GM21381 (cell line): ENCODE data around the gene R3HDML.

Experiments used
- ATAC-seq: cut with Tn5 transposase; IDR thresholded peaks from one replicate; pipeline ENCODE4 v1.9.1; 2021; ENCODE audit warnings: mild to moderate bottlenecking, moderate library complexity; ENCODE audit not compliant: unreplicated experiment

The R3HDML gene

DNA sequence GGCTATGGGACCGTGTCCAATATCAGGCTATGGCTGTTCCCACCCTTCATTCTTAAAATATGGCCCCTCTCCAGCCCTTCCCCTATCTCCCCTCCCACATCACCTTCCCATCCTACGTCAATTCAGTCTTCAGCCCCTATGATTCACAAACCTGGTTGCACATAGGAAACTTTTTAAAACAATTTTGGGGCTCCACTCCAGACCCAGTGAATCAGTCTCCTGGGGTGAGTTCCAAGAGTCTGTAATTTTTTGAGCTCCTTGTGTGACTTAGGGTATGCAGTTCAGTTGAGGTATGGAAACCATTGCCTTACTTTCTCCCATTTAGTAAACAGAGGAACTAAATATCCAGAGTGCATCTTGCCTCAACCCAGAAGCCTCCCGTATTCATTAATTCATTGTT is 24.2 kb downstream of the R3HDML start:
- ATAC-seq: no peak

DNA sequence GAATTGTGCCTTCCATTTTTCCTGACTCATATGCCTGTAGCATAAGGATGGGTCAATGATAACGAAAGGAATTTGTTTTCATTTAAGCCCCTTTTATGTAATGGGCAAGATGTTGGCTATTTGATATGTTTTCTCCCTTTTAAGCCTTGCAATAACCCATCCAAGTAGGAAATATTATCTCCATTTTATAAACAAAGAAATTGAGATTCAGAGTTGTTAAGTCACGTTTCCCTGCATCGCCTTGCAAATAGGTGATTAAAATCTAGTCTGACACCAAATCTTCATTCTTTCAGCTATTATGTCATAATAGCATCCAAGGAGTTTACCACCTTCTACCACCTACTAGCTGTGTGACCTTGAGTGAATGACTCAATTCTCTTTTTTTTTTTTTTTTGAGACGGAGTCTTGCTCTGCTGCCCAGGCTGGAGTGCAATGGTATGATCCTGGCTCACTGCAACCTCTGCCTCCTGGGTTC is 25.7 kb downstream of the R3HDML start:
- ATAC-seq: no peak

DNA sequence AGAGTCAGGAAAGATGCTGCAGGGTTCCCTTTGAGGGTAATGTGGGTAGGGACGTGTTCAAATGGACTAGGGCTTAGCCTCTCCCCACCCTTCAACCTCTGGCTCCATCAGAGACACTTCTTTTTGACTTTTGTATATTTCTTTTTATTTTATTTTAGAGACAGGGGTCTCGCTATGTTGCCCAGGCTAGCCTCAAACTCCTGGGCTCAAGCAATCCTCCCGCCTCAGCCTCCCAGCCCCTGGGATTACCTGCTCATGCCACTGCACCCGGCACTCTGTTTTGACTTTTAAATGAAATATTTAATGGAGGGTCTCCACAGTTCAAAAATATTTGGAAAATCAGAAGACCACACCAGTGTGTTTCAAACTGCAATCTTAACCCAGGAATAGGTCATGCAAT is 27.2 kb downstream of the R3HDML start:
- ATAC-seq: no peak

DNA sequence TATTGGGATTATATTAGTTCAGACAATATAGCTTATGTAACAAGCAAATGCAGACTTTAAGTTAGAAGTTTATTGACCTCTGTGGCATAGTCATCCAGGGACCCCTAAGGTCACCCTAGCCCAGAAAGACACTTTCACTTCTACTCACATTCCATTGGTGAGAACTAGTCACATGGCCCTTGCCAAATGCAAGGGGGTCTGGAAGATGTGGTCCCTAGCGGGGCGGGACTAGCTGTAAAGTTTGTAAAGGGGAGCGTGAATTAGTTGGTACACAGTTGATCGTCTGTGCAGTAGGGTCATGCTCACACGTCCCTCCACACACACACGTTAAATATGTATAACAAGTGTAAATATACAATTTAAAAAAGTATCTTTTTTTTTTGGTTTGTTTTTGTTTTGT is 27.9 kb downstream of the R3HDML start:
- no peak for ATAC-seq

GRCh38 chr20:44367746-44368145 is 30.9 kb downstream of the R3HDML start:
- ATAC-seq: no peak

DNA sequence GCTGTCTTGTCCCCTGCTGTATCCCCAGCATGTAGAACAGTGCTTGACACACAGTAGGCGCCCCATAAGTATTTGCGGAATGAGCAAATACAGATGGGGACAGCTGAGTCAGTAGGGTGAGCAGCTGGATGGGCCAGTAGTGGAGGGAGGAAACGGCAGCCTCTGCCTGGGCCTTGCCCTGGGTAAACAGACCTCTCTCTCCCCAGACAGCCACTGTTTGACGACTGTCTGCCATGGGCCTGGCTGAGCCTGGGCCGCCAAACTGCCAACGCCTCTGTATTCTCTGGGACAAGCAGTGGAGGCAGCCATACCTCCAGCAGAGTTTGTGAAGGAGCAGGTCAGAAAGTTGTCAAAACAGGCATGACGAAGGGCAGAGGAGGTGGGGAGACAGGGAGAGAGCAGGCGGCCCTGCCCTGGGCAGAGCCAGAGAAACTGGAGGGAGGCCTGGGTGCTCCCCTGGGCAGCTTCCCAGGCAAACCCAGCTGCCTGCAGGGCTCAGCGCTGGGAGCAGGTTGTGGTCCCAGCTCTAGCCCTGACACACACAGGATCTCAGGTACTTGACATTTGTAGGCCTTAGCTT is 33.9 kb downstream of the R3HDML start:
- no peak for ATAC-seq

DNA sequence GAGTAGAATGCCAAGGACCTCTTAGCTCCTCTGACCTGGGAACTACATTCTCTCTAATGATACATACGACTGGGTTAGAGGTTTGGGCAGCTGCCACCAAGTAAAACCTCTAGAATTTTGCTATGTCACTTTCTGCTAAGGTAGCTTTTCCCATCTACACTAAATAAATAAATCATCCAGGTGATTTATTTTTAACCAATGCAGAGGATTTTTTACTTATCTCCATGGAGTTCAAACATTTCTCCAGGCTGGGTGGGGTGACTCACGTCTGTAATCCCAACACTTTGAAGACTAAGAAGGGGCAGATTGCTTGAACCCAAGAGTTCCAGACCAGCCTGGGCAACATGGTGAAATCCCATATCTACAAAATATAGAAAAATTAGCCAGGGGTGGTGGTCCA is 45.8 kb downstream of the R3HDML start:
- no peak for ATAC-seq

DNA sequence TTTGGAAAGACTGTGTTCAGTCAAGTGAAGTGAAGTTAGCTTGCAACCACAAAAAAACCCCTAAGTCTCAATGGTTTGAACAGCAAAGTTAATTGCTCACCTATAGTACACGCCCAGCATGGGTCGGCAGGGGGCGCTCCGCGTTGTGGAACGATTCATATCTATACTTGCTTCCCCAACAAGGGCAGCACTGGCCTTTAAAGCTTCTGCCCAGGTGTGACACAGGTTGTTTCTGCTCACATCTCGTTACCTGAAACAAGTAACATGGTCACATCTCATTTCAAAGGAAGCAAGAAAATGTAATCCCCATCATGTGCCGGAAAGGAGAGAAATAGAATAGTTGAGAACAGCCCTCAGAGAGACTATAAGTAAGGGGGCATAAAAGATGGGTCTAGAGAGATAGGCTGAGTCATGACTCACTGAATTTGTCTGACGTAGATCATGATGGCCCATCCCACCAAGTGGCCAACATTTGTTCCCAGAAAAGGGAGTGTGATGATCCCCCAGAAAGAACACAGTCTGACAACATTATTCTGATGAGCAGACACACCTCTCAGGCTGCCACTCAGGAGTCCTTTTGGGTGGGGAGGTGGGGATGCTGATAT is 47.7 kb downstream of the R3HDML start:
- ATAC-seq: no peak

GRCh38 chr20:44388466-44389023 is 51.7 kb downstream of the R3HDML start:
- ATAC-seq: no peak

DNA sequence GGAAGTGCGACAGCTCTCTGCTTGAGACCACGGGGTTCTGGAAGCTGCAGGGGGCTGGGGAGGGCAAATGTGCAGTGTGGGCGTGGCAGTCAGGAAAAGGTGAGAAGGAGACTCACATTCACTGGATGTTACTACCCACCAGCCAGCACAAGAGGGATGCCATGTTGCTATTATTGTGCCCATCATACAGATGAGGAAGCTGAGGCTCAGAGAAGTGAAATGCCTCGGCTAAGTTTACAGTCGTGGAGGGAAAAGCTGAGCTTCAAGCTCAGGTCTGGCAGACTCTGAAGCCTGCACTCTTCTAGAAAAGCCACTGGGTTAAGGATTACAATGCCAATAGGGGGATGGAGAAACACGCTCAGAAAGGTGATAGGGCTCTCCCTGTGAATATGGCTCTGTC is 53.0 kb downstream of the R3HDML start:
- no peak for ATAC-seq

GRCh38 chr20:44390280-44390679 is 53.4 kb downstream of the R3HDML start:
- ATAC-seq: no peak

DNA sequence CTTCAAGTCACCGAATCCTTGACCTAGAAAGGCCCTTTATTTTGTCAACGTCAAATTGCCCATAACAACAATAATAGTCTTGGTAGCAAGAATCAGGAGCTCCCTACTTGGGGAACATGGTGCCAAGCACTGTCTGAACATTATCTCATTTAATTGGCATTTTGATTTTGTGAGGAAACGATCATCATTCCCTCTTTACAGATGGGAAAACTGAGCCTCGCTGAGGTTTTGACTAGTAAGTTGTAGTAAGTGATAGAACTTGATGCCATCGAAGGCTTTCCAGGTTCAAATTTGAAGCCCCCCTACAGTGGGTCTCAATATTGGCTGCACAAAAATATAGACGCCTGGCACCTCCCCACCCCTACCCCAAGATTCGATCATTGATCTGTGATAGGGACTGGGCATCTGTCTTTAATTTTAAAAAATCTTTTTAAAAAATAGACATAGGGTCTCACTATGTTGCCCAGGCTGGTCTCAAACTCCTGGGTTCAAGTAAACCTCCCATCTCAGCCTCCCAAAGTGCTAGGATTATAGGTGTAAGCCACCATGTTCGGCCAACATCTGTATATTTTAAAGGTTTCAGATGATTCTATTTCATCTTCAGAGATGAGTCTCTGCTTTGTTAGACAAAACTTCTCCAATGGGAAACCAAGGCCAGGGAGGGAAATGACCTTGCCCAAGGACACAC is 55.4 kb downstream of the R3HDML start:
- ATAC-seq: no peak

- no peak for ATAC-seq
Measured at GRCh38 chr20:44392776-44393607, 56.1 kb downstream of the R3HDML start.

- no peak for ATAC-seq
Measured at GRCh38 chr20:44393608-44394451, 57.0 kb downstream of the R3HDML start.

DNA sequence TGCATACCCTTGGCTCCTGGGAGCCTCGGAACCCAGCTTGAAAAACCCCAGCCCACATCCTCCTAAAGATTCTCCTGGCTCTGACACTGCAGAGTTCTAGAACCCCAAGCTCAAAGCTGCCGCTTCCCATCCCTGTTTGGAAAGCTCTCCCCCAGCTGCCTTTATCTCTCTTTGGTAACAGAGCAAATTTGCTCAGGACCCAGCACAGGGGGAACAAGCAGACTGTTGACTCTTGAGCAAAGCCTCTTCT is 57.5 kb downstream of the R3HDML start:
- no peak for ATAC-seq

DNA sequence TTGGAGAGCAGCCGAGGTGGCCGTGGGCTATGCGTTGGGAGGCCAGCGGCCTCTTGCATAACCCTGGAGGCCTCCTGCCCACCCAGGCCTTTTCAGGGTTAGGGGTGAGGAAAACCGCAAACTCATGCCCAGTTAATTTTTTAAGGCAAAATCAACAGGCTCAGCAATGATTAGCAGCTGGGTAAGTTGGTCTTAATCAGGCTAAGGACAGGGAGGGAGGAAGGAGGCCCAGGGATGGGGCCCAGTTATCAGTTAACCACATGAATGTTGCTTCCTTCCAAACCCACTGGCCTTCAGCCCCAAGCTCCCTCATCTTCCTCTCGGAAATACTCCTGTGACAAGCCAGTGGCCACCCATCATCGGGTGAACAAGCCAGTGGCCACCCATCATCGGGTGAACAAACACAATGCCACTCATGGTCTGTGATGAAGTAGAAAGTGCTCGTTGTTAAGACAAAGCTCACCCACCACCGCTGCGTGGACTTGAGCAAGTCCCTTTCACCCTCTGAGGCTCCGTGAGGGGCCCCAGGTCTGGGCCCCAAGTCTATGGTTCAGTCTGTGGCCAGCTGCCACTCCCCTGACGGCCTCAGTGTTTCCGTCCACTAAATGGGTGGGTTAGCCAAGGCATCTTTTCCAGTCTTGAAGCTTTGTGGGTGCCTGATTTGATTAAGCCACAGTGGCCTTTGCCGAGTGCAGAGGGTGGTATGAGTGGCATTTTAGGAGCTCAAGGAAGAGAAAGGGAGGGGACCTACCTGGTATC is 58.0 kb downstream of the R3HDML start:
- no peak for ATAC-seq

- ATAC-seq: no peak
Measured at GRCh38 chr20:44395461-44396340, 58.9 kb downstream of the R3HDML start.

DNA sequence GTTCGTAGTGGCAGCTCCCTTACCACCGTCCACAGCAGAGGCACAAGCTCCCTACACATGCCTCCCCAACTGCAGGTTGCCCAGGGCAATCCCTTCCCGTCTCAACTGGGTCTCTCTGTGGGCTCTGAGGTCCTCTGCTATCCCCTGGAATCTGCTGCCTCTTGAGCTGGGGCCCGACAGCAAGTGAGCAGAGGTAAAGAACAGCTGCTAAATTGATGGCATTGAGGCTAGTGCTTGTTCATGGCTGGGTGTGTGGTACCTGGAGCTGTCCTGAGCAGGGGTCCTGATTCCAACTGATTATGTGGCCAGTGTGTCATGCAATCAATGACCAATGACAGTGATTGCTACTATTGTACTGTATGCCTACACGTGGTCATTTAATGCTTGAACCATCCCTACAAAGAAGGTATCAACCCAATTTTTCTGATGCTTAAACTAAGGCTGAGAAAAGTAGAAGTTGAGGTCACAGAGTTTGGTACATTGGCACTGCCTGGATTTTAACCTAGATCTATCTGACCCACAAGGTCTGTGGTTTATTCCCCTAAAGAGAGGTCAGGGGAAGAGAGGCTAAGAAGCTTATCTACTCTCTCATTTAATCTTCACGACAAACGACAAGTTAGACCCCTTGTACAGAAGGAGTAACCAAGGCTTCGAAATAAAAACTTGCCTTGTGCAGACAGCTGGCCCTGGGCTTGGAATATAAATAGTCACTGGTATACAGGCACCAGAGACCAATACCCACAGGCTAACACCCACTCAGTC is 59.7 kb downstream of the R3HDML start:
- ATAC-seq: no peak
